ENCODE results near the gene KRT79.

DNA sequence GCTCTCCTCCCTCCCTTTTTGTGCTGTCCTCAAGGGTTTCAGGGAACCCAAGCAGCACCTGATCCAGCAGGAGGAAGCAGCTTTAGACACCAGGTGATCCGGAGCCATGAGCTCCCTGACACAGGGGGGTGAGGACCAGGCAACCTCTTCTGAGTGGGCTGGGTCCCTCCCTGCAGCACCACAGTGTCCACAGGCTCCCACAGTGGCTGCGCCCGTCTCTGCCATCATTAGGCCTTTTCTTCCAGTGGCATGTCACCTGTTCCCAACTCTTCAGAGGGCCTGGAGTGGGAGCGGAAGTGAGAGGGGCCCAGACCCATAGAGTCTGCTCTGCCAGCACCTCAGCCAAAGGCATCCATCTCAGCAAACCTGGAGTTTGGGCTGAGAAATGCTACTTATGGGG lies 56.5 kb downstream of the KRT79 start:
- TF ChIP-seq ZFP3 (CRISPR knock-in tag; IDR thresholded peaks at IDR 0.05): no peak
- no peak for TF ChIP-seq ISL1 (CRISPR knock-in tag; IDR thresholded peaks at IDR 0.05)
- TF ChIP-seq, protein P1, sequence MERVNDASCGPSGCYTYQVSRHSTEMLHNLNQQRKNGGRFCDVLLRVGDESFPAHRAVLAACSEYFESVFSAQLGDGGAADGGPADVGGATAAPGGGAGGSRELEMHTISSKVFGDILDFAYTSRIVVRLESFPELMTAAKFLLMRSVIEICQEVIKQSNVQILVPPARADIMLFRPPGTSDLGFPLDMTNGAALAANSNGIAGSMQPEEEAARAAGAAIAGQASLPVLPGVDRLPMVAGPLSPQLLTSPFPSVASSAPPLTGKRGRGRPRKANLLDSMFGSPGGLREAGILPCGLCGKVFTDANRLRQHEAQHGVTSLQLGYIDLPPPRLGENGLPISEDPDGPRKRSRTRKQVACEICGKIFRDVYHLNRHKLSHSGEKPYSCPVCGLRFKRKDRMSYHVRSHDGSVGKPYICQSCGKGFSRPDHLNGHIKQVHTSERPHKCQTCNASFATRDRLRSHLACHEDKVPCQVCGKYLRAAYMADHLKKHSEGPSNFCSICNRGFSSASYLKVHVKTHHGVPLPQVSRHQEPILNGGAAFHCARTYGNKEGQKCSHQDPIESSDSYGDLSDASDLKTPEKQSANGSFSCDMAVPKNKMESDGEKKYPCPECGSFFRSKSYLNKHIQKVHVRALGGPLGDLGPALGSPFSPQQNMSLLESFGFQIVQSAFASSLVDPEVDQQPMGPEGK (CRISPR knock-in tag; IDR thresholded peaks at IDR 0.05; ENCODE audit: borderline replicate concordance): no peak
- TF ChIP-seq ZNF565 (CRISPR knock-in tag; conservative IDR thresholded peaks at IDR 0.05; ENCODE audit: low read depth): no peak

Measured in SK-N-SH treated with all-trans-retinoic acid at 6 μM for 48 hours (cell line).